Epithelial cell of proximal tubule (primary cell): Measurements from ENCODE around the gene ASTN2. TPM values are rescaled to one million over a fixed set of nuclear protein-coding genes. Genes with fewer than 3 reads are reported as not detected.

Experiments
- DNase-seq: peaks from one replicate; pipeline ENCODE4 v3.0.0-alpha.2; 2011; ENCODE audit warnings: low read depth
- H3K4me3 ChIP-seq: 2 replicates; pipeline ENCODE4 v1.5.1; 2011; ENCODE audit warnings: low read depth, mild to moderate bottlenecking, low read length
- CTCF ChIP-seq: conservative IDR thresholded peaks from 2 replicates; pipeline ENCODE4 v1.5.1; 2012; ENCODE audit warnings: low read depth, mild to moderate bottlenecking, low read length
- total RNA-seq: library from RNA; depleted of rRNA; stranded (reverse); fragments of >200 nt; gene quantifications from 2 replicates; pipeline ENCODE4 v1.2.3, GENCODE V29; 2015

Gene ASTN2
- total RNA-seq, 1 donor from 2014 or later = 4.4 TPM

- TF ChIP-seq CTCF = no peak
- no peak overlapping the region for H3K4me3 ChIP-seq
- no peak for DNase-seq
Measured at GRCh38 chr9:116504081-116504480, 910.8 kb downstream of the ASTN2 start.

GRCh38 chr9:116502746-116503145 is 912.1 kb downstream of the ASTN2 start:
- no peak for TF ChIP-seq CTCF
- no peak for DNase-seq
- H3K4me3 ChIP-seq = no peak overlapping the region

- no peak overlapping the region for H3K4me3 ChIP-seq
- no peak for TF ChIP-seq CTCF
- DNase-seq = peak; percentile 83
Measured at GRCh38 chr9:116501871-116502270, 913.0 kb downstream of the ASTN2 start.

- peak overlapping the region; percentile 8 for H3K4me3 ChIP-seq
- peak; percentile 64 for DNase-seq
- no peak for TF ChIP-seq CTCF
Measured at GRCh38 chr9:116499986-116500871, 914.6 kb downstream of the ASTN2 start.

GRCh38 chr9:116499434-116499833 is 915.4 kb downstream of the ASTN2 start:
- no peak overlapping the region for H3K4me3 ChIP-seq
- no peak for DNase-seq
- no peak for TF ChIP-seq CTCF

- no peak overlapping the region for H3K4me3 ChIP-seq
- DNase-seq = no peak
- TF ChIP-seq CTCF = no peak
Measured at GRCh38 chr9:116497095-116497890, 917.6 kb downstream of the ASTN2 start.
